HG03280 (cell line): ENCODE results near the gene RNF225.
"Not testable (repeated sequence)": the region's sequence is repeated elsewhere in the genome, so short reads cannot be mapped to it uniquely, and the experiment has no call there.

Experiments used
- ATAC-seq: cut with Tn5 transposase; IDR thresholded peaks from one replicate; pipeline ENCODE4 v1.9.1; 2021; ENCODE audit warnings: mild to moderate bottlenecking, moderate library complexity; ENCODE audit not compliant: unreplicated experiment

Gene RNF225

GRCh38 chr19:58386576-58387337 is 8.7 kb upstream of the RNF225 start, which contains the start of gene RPS5:
Gene RPS5 (plus strand): TSS chr19:58387269. CDS start chr19:58388138, 869 bp downstream.
- ATAC-seq: peak; percentile 93

DNA sequence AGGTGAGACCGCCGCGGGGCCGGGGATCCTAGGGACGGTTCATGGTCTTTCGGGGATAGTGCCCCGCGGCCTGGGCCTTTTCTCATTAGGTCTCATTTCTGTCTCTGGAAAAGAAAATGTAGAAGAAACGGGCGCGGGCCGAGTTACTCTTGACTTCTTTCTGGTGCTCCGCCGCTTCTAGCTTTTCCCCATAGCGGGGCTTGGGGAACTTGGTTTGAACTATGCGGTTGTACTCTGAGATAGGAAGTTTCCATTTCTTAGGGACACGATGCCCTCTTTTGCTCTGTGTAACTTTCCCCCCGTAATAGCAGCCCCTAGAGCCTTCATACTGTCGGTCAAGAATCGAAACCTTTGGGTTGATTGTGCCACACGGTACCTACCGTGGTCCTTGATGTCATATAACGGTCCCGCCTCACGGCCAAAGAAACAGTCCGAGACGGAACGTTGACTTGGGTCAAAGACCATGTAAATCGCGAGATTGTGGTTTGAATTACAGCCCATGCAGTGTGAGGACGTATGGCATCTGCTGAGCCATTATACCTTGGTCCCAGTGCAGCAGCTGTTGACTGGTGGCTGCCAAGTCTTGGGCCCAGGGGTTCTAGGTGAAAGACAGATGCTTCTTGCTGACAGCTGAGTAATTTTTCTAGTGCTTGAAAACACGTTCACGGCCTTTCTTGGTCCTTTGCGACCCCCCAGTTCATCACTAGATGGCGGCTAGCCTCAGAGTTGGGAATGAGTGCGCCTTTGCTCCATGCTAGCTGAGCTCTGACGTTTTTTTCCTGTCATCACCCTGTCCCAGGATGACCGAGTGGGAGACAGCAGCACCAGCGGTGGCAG is 7.9 kb upstream of the RNF225 start:
- no peak for ATAC-seq

DNA sequence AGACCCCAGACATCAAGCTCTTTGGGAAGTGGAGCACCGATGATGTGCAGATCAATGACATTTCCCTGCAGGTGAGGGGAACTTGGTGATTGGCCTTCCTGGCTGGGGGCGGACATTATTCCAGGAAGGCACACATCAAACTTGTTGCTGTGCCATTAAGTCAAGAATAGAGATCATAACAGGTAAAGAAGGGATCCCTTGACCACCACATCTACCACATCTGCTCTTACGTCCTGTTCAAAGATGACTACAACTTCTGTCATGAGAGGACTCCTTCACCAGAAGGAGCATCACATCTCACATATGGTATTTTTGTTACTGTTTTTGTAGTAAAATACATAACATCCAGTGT is 7.3 kb upstream of the RNF225 start:
- ATAC-seq: no peak

DNA sequence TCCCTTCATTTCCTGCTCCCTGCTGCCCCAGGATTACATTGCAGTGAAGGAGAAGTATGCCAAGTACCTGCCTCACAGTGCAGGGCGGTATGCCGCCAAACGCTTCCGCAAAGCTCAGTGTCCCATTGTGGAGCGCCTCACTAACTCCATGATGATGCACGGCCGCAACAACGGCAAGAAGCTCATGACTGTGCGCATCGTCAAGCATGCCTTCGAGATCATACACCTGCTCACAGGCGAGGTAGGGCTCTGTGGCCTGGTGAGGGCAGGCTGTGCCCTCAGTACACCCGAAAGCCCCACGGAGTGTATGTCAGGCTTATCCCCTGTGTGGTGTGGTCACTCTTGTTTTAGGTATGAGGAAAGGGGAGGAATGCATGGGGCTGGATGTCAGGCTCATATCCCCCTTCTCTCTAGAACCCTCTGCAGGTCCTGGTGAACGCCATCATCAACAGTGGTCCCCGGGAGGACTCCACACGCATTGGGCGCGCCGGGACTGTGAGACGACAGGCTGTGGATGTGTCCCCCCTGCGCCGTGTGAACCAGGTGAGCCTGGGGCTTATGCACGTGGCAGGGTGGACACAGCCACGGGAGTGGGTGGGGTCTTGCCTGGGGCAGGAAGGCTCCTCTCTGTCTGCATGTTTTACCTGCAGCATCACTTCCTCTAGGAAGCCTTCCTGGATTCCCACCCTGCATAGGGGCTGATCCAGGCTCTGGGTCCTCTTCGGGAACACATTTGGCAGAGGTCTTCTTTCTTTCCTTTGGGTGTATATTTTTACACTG is 2.3 kb upstream of the RNF225 start:
- no peak for ATAC-seq

DNA sequence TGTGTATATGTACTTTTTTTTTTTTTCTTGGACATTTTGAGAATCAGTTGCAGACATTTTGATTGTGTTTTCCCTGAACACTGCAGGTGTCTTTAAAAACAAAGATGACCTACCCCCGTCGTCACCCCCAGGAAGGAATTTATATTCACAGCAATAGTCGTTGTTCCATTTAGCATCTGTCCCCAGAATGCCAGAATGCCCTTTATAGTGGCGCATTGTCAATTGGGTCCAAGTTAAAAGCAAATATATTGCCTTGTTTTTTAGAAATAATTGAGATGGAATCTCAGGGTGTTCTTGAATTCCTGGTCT is 1.8 kb upstream of the RNF225 start:
- no peak for ATAC-seq

- ATAC-seq: no peak
Measured at GRCh38 chr19:58394821-58395219, 636 bp upstream of the RNF225 start.

- no peak for ATAC-seq
Measured at GRCh38 chr19:58395979-58396627, 647 bp downstream of the RNF225 start.

- ATAC-seq: no peak
Measured at GRCh38 chr19:58396691-58397532, 1.5 kb downstream of the RNF225 start.

DNA sequence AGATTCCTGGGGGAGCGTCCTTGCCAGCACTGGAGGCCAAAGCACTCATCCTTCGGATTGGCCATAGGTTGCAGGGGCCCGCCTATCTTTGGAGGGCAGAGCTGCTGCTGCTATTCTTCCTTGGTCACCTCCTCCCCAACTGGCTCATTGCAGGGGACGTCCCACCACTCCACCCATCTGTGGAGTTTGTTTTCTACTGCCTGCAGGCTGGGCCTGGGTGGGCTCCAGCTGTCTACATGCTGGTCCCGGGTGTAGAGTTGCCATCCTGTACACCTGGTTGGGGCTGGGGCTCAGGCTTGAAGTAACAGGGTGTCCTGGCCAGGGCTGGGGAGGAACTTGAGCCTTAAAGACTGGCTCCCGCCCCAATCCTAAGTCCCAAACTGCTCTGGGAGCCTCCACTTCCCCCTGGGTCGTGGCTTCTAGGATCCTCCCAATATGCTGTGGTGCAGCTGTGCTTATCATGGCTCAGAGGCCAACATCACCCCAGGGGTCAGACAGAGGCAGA is 2.1 kb downstream of the RNF225 start:
- no peak for ATAC-seq

- ATAC-seq: no peak
Measured at GRCh38 chr19:58398087-58398486, 2.6 kb downstream of the RNF225 start.

GRCh38 chr19:58398545-58398944 is 3.1 kb downstream of the RNF225 start:
- no peak for ATAC-seq

GRCh38 chr19:58399903-58400302 is 4.4 kb downstream of the RNF225 start:
- ATAC-seq: no peak

- no peak for ATAC-seq
Measured at GRCh38 chr19:58400316-58400915, 5.0 kb downstream of the RNF225 start.

- peak; percentile 97 for ATAC-seq
Measured at GRCh38 chr19:58400916-58401839, 5.7 kb downstream of the RNF225 start.

GRCh38 chr19:58401840-58402421 is 6.5 kb downstream of the RNF225 start:
- ATAC-seq: no peak

GRCh38 chr19:58403920-58404478 is 8.5 kb downstream of the RNF225 start:
- ATAC-seq: not testable (repeated sequence)

DNA sequence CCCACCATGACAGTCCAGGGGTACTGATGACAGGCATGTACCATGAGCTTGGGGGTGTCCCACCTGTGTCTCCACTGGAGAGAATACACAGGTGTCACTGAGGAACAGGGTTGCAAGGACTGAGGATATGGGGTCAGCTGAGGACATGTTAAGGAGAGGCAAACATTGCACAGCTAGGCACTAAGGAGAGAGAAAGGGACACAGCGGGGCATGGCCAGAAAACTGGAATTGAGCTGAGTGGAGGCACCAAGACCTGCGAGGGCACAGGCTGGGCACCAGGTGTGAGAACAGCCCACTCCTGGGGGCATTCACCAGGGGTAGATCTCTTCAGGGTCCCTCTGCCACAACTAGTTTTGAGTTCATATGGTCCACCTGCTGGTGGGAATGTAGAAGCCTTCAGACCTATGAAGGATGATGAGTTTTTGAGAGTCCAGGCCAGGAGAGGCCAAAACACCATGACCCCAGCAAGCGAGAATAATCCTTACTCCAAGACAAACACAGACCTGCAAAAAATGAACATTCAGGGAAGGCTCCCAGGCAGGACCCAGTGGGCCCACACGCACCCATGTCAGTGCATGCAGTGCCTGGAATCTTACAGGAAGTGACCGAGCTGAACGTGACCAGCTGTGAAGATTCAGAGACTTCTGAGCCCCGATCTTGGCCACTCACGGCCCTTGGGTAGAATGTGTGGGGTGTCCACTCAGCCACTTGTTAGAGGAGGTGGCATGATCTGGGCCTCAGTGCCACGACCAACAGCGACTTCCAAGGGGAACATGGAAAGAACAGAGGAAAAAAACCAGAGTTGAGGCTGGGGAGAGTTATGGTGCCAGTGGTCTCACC is 11.6 kb downstream of the RNF225 start:
- no peak for ATAC-seq
